SK-N-MC (cell line): ENCODE measurements around the gene TTC8.

Experiments
- EZH2 ChIP-seq: fragments of 200-600 bp; sonication (generic); IDR thresholded peaks from one replicate; pipeline ENCODE4 v1.6.1; 2017; ENCODE audit warnings: antibody characterized with exemption
- POLR2AphosphoS5 ChIP-seq: IDR thresholded peaks from 2 replicates; pipeline ENCODE4 v1.6.1; 2012; ENCODE audit warnings: mild to moderate bottlenecking, low read depth, low read length, borderline replicate concordance

GRCh38 chr14:88792473-88793258, 31.8 kb upstream of the TTC8 start, which contains the start of gene EML5:
- TF ChIP-seq POLR2AphosphoS5 = no peak
- TF ChIP-seq EZH2 = no peak
